K562 (cell line): Measurements from ENCODE around the gene TMEM120B. TPM values are rescaled to one million over a fixed set of nuclear protein-coding genes. Genes with fewer than 3 reads are reported as not detected.
A peak's percentile ranks its signal among the peaks of the same experiment; 100 is the strongest.

Experiments
- AFF4 ChIP-seq: sonication (generic); formaldehyde crosslinking; IDR thresholded peaks from 2 replicates; pipeline ENCODE4 v1.8.0; 2023; ENCODE audit warnings: mild to moderate bottlenecking, missing genetic modification reagents
- EGR1 ChIP-seq: fragments of 450-650 bp; conservative IDR thresholded peaks from 2 replicates; pipeline ENCODE4 v1.6.1; 2017; ENCODE audit warnings: mild to moderate bottlenecking
- FUS ChIP-seq: fragments of 200-400 bp; formaldehyde crosslinking; optimal IDR thresholded peaks from 2 replicates; pipeline ENCODE3; 2017; ENCODE audit warnings: low read depth, low read length
- HNRNPL ChIP-seq: fragments of 200-400 bp; formaldehyde crosslinking; IDR thresholded peaks from 2 replicates; pipeline ENCODE4 v1.6.1; 2017; ENCODE audit warnings: low read depth, mild to moderate bottlenecking, low read length
- LEF1 ChIP-seq: fragments of 450-650 bp; IDR thresholded peaks from 2 replicates; pipeline ENCODE4 v1.6.1; 2016; ENCODE audit warnings: mild to moderate bottlenecking
- MAFG ChIP-seq: fragments of 450-650 bp; conservative IDR thresholded peaks from 2 replicates; pipeline ENCODE4 v1.6.1; 2016; ENCODE audit warnings: missing genetic modification characterization, missing compliant biosample characterization
- NCOR1 ChIP-seq: fragments of 450-650 bp; IDR thresholded peaks from 2 replicates; pipeline ENCODE4 v1.6.1; 2016; ENCODE audit warnings: mild to moderate bottlenecking, moderate library complexity
- NR2C2 ChIP-seq, 2 experiments: fragments of 200-800 bp in 1 of 2; sonication (Bioruptor generic) in 1 of 2; sonication (generic) in 1 of 2; formaldehyde crosslinking in 1 of 2; IDR thresholded peaks; 2 replicates each; pipeline versions ENCODE4 v1.6.1 to v1.8.0; 2016 to 2022; ENCODE audit warnings: mild to moderate bottlenecking in 1 of 2, missing compliant biosample characterization in 1 of 2, missing genetic modification characterization in 1 of 2, missing genetic modification reagents in 1 of 2
- NRF1 ChIP-seq, 2 experiments: fragments of 450-650 bp; IDR thresholded peaks in 1 of 2; conservative IDR thresholded peaks in 1 of 2; 2 replicates each; pipeline ENCODE4 v1.6.1; 2014; ENCODE audit warnings: mild to moderate bottlenecking in 2 of 2
- RB1 ChIP-seq: fragments of 450-650 bp; IDR thresholded peaks from 2 replicates; pipeline ENCODE4 v1.6.1; 2017; ENCODE audit warnings: low read depth, mild to moderate bottlenecking
- RBM14 ChIP-seq: fragments of 200-400 bp; formaldehyde crosslinking; IDR thresholded peaks from 2 replicates; pipeline ENCODE4 v1.6.1; 2018; ENCODE audit warnings: low read depth, mild to moderate bottlenecking, low read length, moderate library complexity, borderline replicate concordance; ENCODE audit not compliant: insufficient read depth
- TEAD4 ChIP-seq, 2 experiments: sonication (generic) in 1 of 2; formaldehyde crosslinking in 1 of 2; IDR thresholded peaks; 2 replicates each; pipeline versions ENCODE4 v1.6.1 to v1.8.0; 2012 to 2022; ENCODE audit warnings: borderline replicate concordance in 1 of 2, inconsistent platforms in 1 of 2, low read length in 1 of 2, mild to moderate bottlenecking in 1 of 2, missing genetic modification reagents in 1 of 2
- TFE3 ChIP-seq: fragments of 450-650 bp; formaldehyde crosslinking; IDR thresholded peaks from 2 replicates; pipeline ENCODE4 v1.4.0; 2020; ENCODE audit warnings: mild to moderate bottlenecking, mixed read lengths
- ZFP1 ChIP-seq: fragments of 450-650 bp; formaldehyde crosslinking; IDR thresholded peaks from 2 replicates; pipeline ENCODE4 v1.4.0; 2020; ENCODE audit warnings: mild to moderate bottlenecking, mixed read lengths
- ZNF644 ChIP-seq: fragments of 200-800 bp; sonication (Bioruptor generic); IDR thresholded peaks from 2 replicates; pipeline ENCODE4 v1.6.1; 2016; ENCODE audit warnings: low read depth, missing genetic modification characterization, missing compliant biosample characterization
- polyA plus RNA-seq, 8 experiments: library from polyadenylated mRNA; depleted of rRNA in 4 of 8; stranded (reverse) in 5 of 8; unstranded in 3 of 8; fragments of >200 nt; fragmentation: Nextera tagmentation in 2 of 8; fragmentation: Illumina TruSeq in 1 of 8; extraction: Ambion mirVana in 2 of 8; extraction: Trizol in 1 of 8; gene quantifications; 2 replicates each; pipeline versions ENCODE4 v1.2.1 to v1.2.3, GENCODE V29; 2011 to 2014; ENCODE audit warnings: inconsistent platforms in 1 of 8, missing spikeins in 1 of 8
- total RNA-seq, 7 experiments: library from RNA; depleted of rRNA in 6 of 7; stranded (reverse); fragments of >200 nt in 6 of 7; fragmentation: Illumina TruSeq in 2 of 7; extraction: Trizol in 2 of 7; gene quantifications; 2 replicates each; pipeline versions ENCODE4 v1.2.1 to v1.2.3, GENCODE V29; 2011 to 2021; ENCODE audit warnings: low replicate concordance in 1 of 7
- TF ChIP-seq, protein P1 (sequence below), 3 experiments: fragments of 200-800 bp in 1 of 3; sonication (Bioruptor generic) in 1 of 3; sonication (generic) in 1 of 3; formaldehyde crosslinking in 1 of 3; IDR thresholded peaks; 2 replicates each; pipeline versions ENCODE4 v1.6.1 to v1.8.0; 2016 to 2022; ENCODE audit warnings: mild to moderate bottlenecking in 2 of 3, missing compliant biosample characterization in 2 of 3, missing genetic modification characterization in 2 of 3, missing genetic modification reagents in 1 of 3
- TF ChIP-seq, protein P2 (sequence below): fragments of 450-650 bp; formaldehyde crosslinking; IDR thresholded peaks from 2 replicates; pipeline ENCODE4 v1.4.0; 2020; ENCODE audit warnings: mild to moderate bottlenecking, moderate library complexity

TMEM120B gene
- total and polyA plus RNA-seq, 9 of the 15 experiments (the other 6 are each of a cell fraction or from before 2014, with no cell fraction given) = 1.7 to 18.6 (median 7.4) TPM

DNA sequence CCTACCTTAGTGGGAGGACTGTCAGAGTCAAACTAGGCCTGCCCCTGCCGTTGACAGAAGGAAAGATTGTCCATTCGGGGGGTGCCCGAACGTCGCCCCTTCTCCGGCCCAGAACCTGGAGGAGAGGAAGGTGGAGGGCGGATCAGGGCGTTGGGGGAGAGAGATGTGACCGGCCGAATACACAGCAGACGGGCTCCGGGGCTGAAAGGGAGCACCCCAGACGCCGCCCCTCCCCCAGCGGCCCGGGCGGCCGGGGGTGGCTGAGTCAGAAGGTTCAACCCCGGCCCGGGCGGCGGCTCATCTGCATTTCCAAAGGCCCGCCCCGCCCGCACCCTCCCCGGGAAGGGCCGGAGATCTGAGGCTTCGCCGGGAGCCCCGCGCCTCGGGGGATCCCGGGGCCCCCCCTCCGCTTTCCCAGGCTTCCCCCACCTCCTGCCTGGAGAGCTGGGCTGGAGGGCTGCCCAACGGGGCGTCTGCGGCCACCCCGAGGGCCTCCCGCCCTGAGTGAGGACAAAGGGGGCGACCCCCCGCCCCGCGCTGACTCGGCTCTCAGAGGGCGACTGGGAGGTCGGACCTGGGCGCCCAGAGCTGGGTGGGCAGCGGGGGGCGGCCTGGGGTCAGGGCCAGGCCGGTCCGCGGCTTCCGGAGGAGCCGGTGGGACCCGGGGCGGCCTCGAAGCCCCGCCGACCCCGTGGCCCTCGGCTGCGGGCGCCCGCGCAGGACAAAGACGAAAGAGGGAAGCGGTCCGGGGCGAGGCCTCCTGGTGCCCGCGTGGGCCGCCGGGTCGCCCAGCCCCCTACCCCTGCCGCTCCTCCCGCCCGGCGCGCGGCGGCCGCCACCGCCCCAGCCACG, 87.5 kb downstream of the TMEM120B start (continued):
- TF ChIP-seq, protein P1, sequence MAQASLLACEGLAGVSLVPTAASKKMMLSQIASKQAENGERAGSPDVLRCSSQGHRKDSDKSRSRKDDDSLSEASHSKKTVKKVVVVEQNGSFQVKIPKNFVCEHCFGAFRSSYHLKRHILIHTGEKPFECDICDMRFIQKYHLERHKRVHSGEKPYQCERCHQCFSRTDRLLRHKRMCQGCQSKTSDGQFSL (CRISPR knock-in tag; IDR thresholded peaks at IDR 0.05) = peak; percentile 96
- TF ChIP-seq, protein P1 (tag; IDR thresholded peaks at IDR 0.05) = peak in 1 of 2 experiments; percentile 68; a peak in 1 of 4 replicates
- 0 out of 2 replicates have a peak, but pooled peaks have one; percentile 14 for TF ChIP-seq TFE3 (CRISPR knock-in tag)
- peak; percentile 95 for TF ChIP-seq EGR1
- TF ChIP-seq TEAD4 (IDR thresholded peaks at IDR 0.05; ENCODE audit: low read length) = peak; percentile 34; the same call in 1 of the 2 replicates
- no peak for TF ChIP-seq TEAD4 (CRISPR knock-in tag; IDR thresholded peaks at IDR 0.05; ENCODE audit: borderline replicate concordance)
- TF ChIP-seq ZNF644 (tag) = 0 out of 2 replicates have a peak, but pooled peaks have one; percentile 24
- 0 out of 2 replicates have a peak, but pooled peaks have one; percentile 34 for TF ChIP-seq ZFP1 (CRISPR knock-in tag)
- TF ChIP-seq HNRNPL = peak; percentile 71; the same call in 1 of the 2 replicates
- peak; percentile 84 for TF ChIP-seq AFF4 (CRISPR knock-in tag)
- TF ChIP-seq RB1 = peak; percentile 15; the same call in 1 of the 2 replicates
- peak; percentile 77 for TF ChIP-seq FUS
- no peak for TF ChIP-seq NR2C2 (CRISPR knock-in tag; IDR thresholded peaks at IDR 0.05)
- TF ChIP-seq NR2C2 (tag; IDR thresholded peaks at IDR 0.05) = peak; percentile 75; the same call in 1 of the 2 replicates
- peak; percentile 83 for TF ChIP-seq LEF1
- TF ChIP-seq RBM14 = 0 out of 2 replicates have a peak, but pooled peaks have one; percentile 57
- peak; percentile 80 for TF ChIP-seq NCOR1
- peak; percentile 21 to 34; a peak in 3 of 4 replicates for TF ChIP-seq NRF1 (conservative IDR thresholded peaks at IDR 0.05 in 1 of 2, IDR thresholded peaks at IDR 0.05 in 1 of 2)
- TF ChIP-seq, protein P2, sequence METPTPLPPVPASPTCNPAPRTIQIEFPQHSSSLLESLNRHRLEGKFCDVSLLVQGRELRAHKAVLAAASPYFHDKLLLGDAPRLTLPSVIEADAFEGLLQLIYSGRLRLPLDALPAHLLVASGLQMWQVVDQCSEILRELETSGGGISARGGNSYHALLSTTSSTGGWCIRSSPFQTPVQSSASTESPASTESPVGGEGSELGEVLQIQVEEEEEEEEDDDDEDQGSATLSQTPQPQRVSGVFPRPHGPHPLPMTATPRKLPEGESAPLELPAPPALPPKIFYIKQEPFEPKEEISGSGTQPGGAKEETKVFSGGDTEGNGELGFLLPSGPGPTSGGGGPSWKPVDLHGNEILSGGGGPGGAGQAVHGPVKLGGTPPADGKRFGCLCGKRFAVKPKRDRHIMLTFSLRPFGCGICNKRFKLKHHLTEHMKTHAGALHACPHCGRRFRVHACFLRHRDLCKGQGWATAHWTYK (CRISPR knock-in tag) = 0 out of 2 replicates have a peak, but pooled peaks have one; percentile 17
- peak; percentile 45 for TF ChIP-seq MAFG
